Stimulated activated naive CD8-positive, alpha-beta T cell treated with anti-CD3 and anti-CD28 coated beads, Interleukin-15, amount 100 ng/mL, for 72 hours (primary cell): ENCODE measurements around the gene SGSM2.

Experiments used
- ATAC-seq: fragments of 150-1000 bp; cut with Tn5 transposase; 2 replicates; pipeline ENCODE4 v1.10.0; 2021; ENCODE audit warnings: mild to moderate bottlenecking, moderate library complexity
- DNase-seq, 2 donors: peaks; one replicate each; pipeline ENCODE4 v3.0.0; 2021 to 2022
- H3K27ac Mint-ChIP-seq, 2 donors: one replicate each; pipeline ENCODE4 v1.8.0; 2022; ENCODE audit warnings: mild to moderate bottlenecking in 2 of 2, mixed read lengths in 2 of 2, moderate library complexity in 2 of 2
- H3K27me3 Mint-ChIP-seq: one replicate; pipeline ENCODE4 v1.8.0; 2022; ENCODE audit warnings: mixed read lengths
- H3K4me1 Mint-ChIP-seq: one replicate; pipeline ENCODE4 v1.8.0; 2022; ENCODE audit warnings: mild to moderate bottlenecking, mixed read lengths
- H3K4me3 Mint-ChIP-seq, 2 donors: one replicate each; pipeline ENCODE4 v1.8.0; 2022; ENCODE audit warnings: mild to moderate bottlenecking in 2 of 2, mixed read lengths in 2 of 2, moderate library complexity in 1 of 2
- H3K9me3 Mint-ChIP-seq, 2 donors: one replicate each; pipeline ENCODE4 v1.8.0; 2022; ENCODE audit warnings: mixed read lengths in 2 of 2

Gene SGSM2

GRCh38 chr17:2406903-2407790, 69.8 kb downstream of the SGSM2 start:
- DNase-seq: no peak
- H3K27me3 Mint-ChIP-seq: no peaks in the 10 kb centered on the region
- ATAC-seq: no peak
- H3K4me3 Mint-ChIP-seq: no peak overlapping the region
- no peaks in the 10 kb centered on the region for H3K9me3 Mint-ChIP-seq
- H3K4me1 Mint-ChIP-seq: peaks cover 34% of the 10 kb centered on the region
- H3K27ac Mint-ChIP-seq: peak overlapping the region in 1 of 2 donors; percentile 4

- H3K4me3 Mint-ChIP-seq: no peak overlapping the region
- DNase-seq (no peak), ATAC-seq (no peak)
- H3K9me3 Mint-ChIP-seq: no peaks in the 10 kb centered on the region
- peaks cover 9% of the 10 kb centered on the region for H3K4me1 Mint-ChIP-seq
- no peak overlapping the region for H3K27ac Mint-ChIP-seq
- no peaks in the 10 kb centered on the region for H3K27me3 Mint-ChIP-seq
Measured at GRCh38 chr17:2410951-2411350, 73.7 kb downstream of the SGSM2 start.

- no peak for DNase-seq
- peak overlapping the region in 1 of 2 donors; percentile 49 for H3K27ac Mint-ChIP-seq
- ATAC-seq: no peak
- H3K4me1 Mint-ChIP-seq: no peaks in the 10 kb centered on the region
- no peak overlapping the region for H3K4me3 Mint-ChIP-seq
- no peaks in the 10 kb centered on the region for H3K27me3 Mint-ChIP-seq
- H3K9me3 Mint-ChIP-seq: no peaks in the 10 kb centered on the region
Measured at GRCh38 chr17:2412561-2413021, 75.3 kb downstream of the SGSM2 start.

GRCh38 chr17:2414446-2415064, 77.3 kb downstream of the SGSM2 start:
- Mint-ChIP-seq H3K4me1 (no peaks in the 10 kb centered on the region), H3K4me3 (no peak overlapping the region), H3K27me3 (no peaks in the 10 kb centered on the region), H3K9me3 (no peaks in the 10 kb centered on the region), H3K27ac (no peak overlapping the region)
- no peak for DNase-seq
- no peak for ATAC-seq

- H3K27ac Mint-ChIP-seq: no peak overlapping the region
- no peak for DNase-seq
- H3K4me3 Mint-ChIP-seq: no peak overlapping the region
- ATAC-seq: no peak
- no peaks in the 10 kb centered on the region for H3K9me3 Mint-ChIP-seq
- H3K4me1 Mint-ChIP-seq: no peaks in the 10 kb centered on the region
- H3K27me3 Mint-ChIP-seq: no peaks in the 10 kb centered on the region
Measured at GRCh38 chr17:2415081-2415480, 77.8 kb downstream of the SGSM2 start.

- DNase-seq (peak; percentile 76 to 79), ATAC-seq (peak; percentile 59)
- Mint-ChIP-seq H3K27ac (peak overlapping the region in 1 of 2 donors; percentile 59), H3K4me3 (no peak overlapping the region), H3K9me3 (no peaks in the 10 kb centered on the region), H3K27me3 (no peaks in the 10 kb centered on the region), H3K4me1 (no peaks in the 10 kb centered on the region)
Measured at GRCh38 chr17:2416010-2416734, 78.9 kb downstream of the SGSM2 start.

- peak overlapping the region in 1 of 2 donors; percentile 19 for H3K27ac Mint-ChIP-seq
- DNase-seq: no peak
- no peaks in the 10 kb centered on the region for H3K4me1 Mint-ChIP-seq
- H3K9me3 Mint-ChIP-seq: no peaks in the 10 kb centered on the region
- H3K4me3 Mint-ChIP-seq: no peak overlapping the region
- no peaks in the 10 kb centered on the region for H3K27me3 Mint-ChIP-seq
- ATAC-seq: no peak
Measured at GRCh38 chr17:2418572-2418971, 81.3 kb downstream of the SGSM2 start.

GRCh38 chr17:2419486-2419885, 82.2 kb downstream of the SGSM2 start:
- Mint-ChIP-seq H3K4me3 (no peak overlapping the region), H3K27ac (peak overlapping the region; percentile 25 to 74), H3K27me3 (no peaks in the 10 kb centered on the region), H3K9me3 (no peaks in the 10 kb centered on the region), H3K4me1 (no peaks in the 10 kb centered on the region)
- ATAC-seq (no peak), DNase-seq (no peak)

- DNase-seq (no peak), ATAC-seq (no peak)
- Mint-ChIP-seq H3K4me3 (no peak overlapping the region), H3K4me1 (no peaks in the 10 kb centered on the region), H3K9me3 (no peaks in the 10 kb centered on the region), H3K27me3 (no peaks in the 10 kb centered on the region), H3K27ac (peak overlapping the region in 1 of 2 donors; percentile 6)
Measured at GRCh38 chr17:2420176-2420575, 82.9 kb downstream of the SGSM2 start.

GRCh38 chr17:2421315-2422147, 84.2 kb downstream of the SGSM2 start:
- DNase-seq: no peak
- Mint-ChIP-seq H3K27me3 (no peaks in the 10 kb centered on the region), H3K4me1 (no peaks in the 10 kb centered on the region), H3K4me3 (no peak overlapping the region), H3K27ac (peak overlapping the region in 1 of 2 donors; percentile 42), H3K9me3 (no peaks in the 10 kb centered on the region)
- no peak for ATAC-seq

GRCh38 chr17:2423271-2423670, 86.0 kb downstream of the SGSM2 start:
- no peaks in the 10 kb centered on the region for H3K27me3 Mint-ChIP-seq
- no peak overlapping the region for H3K4me3 Mint-ChIP-seq
- H3K27ac Mint-ChIP-seq: no peak overlapping the region
- ATAC-seq (no peak), DNase-seq (no peak)
- no peaks in the 10 kb centered on the region for H3K9me3 Mint-ChIP-seq
- no peaks in the 10 kb centered on the region for H3K4me1 Mint-ChIP-seq

- peak overlapping the region in 1 of 2 donors; percentile 33 for H3K27ac Mint-ChIP-seq
- H3K4me1 Mint-ChIP-seq: no peaks in the 10 kb centered on the region
- ATAC-seq (no peak), DNase-seq (no peak)
- H3K4me3 Mint-ChIP-seq: no peak overlapping the region
- no peaks in the 10 kb centered on the region for H3K27me3 Mint-ChIP-seq
- H3K9me3 Mint-ChIP-seq: no peaks in the 10 kb centered on the region
Measured at GRCh38 chr17:2427215-2427614, 89.9 kb downstream of the SGSM2 start.

- Mint-ChIP-seq H3K4me1 (no peaks in the 10 kb centered on the region), H3K9me3 (no peaks in the 10 kb centered on the region), H3K27me3 (no peaks in the 10 kb centered on the region), H3K27ac (peak overlapping the region in 1 of 2 donors; percentile 37), H3K4me3 (no peak overlapping the region)
- DNase-seq (no peak), ATAC-seq (no peak)
Measured at GRCh38 chr17:2427910-2428309, 90.6 kb downstream of the SGSM2 start.
